Inferior parietal cortex (tissue), 1 donor: ENCODE data around the gene BMP7.
"Not testable (repeated sequence)": the region's sequence is repeated elsewhere in the genome, so short reads cannot be mapped to it uniquely, and the experiment has no call there.

ENCODE experiments used
- DNase-seq: peaks from one replicate; pipeline ENCODE4 v3.0.0-alpha.2; 2016; ENCODE audit errors: extremely low spot score

BMP7 gene

DNA sequence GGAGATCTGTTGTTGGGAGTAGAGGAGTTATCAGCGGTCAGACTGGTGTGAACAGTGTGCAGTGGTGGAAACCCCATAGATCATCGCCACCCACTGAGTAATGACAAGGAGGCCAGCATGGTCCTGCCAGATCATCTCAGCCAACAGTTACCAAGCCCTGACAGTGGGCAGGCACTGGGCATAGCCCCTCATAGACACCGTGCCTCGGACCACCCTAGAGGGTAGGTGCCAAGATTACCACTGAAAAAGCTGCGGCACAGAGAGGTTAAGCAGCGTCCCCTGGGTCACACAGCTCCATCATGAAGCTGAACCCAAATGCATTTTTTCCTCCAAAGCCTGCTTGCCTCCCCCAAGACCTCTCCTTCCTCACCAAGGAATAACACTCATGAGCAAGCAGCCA lies 21.5 kb upstream of the BMP7 start:
- DNase-seq, result no peak

DNA sequence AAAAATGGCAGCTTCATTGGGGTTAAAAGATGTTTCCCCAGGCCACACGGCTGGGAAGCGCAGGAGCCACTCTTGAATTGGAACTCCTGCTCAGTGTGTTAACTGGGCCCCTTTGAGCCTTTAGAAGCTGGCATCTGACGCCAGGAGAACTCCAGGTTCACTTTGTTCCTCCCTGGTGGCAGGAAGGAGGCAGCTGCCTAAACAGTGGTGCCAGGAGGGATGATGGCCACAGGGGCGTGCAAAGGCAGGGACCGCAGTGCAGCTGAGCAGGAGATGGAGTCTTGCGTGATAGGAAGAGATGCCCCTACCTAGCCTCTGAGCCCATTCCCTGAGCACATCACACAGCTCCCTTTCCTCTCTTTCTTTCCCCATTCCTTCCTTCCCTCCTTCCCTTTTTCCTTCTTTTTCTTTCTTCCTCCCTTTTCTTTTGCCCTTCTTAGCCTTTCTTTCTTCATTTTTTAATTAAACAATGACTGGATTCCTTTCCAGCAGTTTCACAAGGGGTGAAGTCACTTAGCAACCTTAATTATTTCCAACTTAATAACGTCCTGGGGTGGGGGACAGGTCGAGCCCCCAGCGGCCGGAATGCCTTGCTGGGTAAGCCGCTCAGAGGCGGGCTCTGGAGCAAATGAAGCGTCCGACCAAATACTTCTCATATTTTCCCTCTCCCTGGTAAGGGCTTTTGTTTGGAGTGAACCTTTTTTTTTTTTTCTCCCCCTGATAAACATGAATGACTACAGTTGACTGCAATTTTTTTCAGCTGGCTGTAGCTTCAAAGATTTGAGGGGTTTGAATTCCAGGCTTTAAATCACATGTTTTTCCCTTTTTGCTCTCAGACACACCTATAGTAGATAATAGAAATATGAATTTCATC lies 20.8 kb upstream of the BMP7 start:
- no peak for DNase-seq

DNA sequence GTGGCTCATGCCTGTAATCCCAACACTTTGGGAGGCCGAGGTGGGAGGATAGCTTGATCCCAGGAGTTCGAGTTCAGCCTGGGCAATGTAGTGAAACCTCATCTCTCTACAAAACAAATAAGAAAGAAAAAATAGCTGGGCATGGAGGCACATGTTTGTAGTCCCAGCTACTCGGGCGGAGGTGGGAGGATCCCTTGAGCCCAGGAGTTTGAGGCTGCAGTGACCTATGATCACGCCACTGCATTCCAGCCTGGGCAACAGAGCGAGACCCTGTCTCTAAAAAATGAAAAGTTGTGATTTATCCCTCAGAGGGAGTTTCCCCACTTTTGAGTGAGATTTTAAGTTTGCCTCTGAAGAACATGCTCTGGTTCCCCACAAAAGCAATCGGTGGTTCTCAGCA lies 17.4 kb upstream of the BMP7 start:
- no peak for DNase-seq

GRCh38 chr20:57282670-57283361 lies 16.4 kb upstream of the BMP7 start:
- DNase-seq, result no peak

DNA sequence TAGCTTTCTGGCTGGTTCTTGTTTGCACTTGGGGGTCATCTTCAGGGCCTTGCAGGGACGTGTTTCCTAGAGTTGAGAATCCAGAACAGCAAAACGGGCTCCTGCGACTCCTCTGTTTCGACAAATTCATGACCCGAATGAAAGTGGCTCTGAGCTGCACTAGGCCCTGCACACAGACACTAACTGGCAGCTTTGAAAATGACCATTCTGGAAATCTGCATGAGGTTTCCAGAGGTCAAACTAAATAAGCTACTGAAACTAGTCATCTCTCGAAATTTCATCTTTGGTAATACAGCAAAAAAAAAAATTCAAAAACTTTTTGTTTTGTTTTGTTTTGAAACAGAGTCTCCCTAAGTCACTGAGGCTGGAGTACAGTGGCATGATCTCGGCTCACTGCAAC lies 15.5 kb upstream of the BMP7 start:
- no peak for DNase-seq

DNA sequence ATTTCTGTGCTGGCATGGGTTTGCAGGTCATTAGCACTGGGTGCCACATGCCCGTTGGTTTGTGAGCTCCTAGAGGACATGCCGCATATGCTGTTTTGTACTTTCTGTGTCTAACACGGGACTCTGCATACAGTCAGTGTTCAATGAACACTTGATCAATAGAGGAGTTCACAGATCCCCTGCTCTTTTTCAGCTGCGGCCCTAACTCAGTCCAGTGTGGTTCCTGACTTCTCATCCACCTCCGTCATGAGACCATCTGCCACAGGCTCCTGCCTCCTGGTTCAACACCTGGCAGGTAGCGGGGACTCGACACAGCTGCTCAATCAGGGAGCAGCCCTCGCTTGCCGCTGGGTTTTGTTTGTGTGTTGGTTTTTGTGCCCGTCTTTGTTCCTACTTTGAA lies 13.8 kb upstream of the BMP7 start:
- DNase-seq, result no peak

DNA sequence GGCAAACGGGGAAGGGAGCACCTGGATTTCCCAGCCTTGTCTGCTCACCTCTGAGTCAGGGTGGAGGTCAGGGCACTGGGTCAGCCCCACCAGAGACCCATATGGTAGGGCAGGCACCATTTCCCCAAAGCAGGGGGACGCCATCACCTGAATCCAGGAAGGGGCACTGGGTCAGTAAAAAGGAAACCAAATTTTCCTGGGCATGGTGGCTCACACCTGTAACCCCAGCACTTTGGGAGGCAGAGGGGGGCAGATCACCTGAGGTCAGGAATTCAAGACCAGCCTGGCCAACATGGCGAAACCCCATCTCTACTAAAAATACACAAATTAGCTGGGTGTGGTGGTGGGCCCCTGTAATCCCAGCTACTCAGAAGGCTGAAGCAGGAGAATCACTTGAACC lies 13.1 kb upstream of the BMP7 start:
- DNase-seq, result not testable (repeated sequence)

- no peak for DNase-seq
Measured at GRCh38 chr20:57278457-57278856, 12.0 kb upstream of the BMP7 start.

- DNase-seq, result no peak
Measured at GRCh38 chr20:57277398-57278105, 11.1 kb upstream of the BMP7 start.

DNA sequence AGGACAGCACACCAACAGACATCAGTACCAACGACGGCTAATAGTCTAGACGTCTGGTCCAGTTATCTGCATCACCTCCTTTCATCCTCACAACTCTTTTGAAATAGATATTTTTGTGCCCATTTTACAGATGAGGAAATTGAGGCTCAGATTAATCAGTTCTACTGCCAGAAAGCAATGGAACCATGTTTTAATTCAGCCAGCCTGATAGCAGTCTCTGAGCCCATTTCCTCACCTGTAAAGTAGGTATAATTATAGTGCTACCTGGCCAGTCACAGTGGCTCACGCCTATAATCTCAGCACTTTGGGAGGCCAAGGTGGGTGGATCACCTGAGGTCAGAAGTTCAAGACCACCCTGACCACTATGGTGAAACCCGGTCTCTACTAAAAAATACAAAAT lies 9.8 kb upstream of the BMP7 start:
- no peak for DNase-seq

- DNase-seq, result no peak
Measured at GRCh38 chr20:57275813-57276212, 9.4 kb upstream of the BMP7 start.

DNA sequence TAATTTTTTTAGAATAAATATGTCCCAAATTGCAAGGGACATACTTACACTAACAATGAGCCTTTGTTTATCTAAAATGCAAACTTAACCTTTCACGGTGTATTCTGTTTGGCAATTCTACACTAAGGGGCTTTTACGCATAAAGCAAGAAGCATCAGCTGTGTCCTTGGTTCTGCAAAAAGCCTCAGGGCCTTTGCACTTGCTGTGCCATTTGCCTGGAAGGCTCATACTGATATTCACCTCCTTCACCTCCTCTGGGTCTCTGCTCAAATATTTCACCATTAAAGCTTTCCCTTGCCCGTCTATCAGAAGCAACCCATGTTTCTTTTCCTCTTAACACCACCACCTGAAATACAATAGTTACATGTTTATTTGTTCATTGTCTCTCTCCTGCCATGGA lies 8.9 kb upstream of the BMP7 start:
- no peak for DNase-seq

DNA sequence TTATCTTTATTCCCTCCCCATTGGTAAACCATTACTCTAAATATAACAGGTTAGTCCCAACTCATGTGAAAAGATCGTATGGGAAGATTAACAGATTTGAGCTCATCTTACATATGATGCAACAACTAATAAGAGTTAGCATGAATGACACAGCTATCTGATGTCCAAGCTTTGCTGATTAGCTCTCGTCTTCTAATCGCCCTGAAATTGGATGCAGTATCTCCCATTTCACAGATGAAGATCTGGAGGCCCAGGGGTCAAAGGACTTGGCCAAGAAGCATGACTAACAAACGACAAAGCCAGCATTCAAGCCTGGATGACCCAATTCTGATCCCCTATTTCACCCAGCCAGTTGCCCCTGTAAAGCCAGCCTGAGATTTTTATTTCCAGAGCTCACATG lies 8.4 kb upstream of the BMP7 start:
- DNase-seq, result no peak

DNA sequence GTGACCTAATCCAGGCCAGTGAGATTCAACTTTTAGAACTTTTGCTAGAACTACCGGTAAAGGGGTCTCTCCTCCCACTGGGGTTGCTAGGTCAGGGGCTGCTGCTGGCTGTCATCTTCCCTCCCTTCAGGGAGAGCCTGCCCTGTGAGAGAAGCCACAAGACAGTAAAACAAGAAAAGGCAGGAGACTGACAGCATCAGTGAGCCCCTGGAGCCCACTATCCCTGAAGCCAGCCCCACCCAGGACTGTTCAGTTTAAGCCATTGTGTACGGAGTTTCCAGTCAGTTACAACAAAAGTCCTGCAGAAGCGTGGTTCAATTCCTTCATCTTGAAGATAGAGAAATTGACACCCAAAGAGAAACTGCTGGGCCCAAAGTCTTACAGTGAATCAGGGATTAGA lies 7.9 kb upstream of the BMP7 start:
- DNase-seq, result no peak

DNA sequence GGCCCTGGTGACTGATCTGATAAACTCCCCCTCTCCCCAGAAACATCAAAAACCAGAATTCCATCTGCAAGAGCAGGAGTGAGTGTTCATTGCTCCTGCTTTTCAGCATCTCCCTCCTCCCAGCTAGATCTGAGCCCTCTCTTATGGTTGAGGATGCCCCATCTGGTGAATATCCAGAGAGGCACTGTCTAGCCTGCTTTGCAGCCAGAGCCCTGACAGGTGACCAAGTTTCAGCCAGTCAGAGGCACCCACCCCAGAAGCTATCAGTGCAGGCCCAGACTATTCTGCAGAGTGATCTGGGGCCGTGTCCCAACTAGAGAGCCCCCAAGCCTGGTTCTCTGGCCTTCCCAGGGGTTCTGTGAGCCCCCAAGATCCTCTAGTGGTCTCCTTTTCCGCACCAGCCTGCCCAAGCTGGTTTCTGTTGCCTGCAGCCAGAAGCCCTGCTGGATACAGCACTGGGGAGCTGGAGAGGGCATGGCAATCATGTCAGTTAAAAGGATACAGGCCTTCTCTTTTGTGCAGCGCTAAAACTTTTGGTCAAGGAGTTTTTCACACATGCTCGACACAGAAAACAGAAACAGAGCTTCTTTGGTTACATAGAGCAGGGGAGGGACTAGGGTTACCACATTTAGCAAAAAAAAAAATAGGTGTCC lies 6.6 kb upstream of the BMP7 start:
- no peak for DNase-seq

DNA sequence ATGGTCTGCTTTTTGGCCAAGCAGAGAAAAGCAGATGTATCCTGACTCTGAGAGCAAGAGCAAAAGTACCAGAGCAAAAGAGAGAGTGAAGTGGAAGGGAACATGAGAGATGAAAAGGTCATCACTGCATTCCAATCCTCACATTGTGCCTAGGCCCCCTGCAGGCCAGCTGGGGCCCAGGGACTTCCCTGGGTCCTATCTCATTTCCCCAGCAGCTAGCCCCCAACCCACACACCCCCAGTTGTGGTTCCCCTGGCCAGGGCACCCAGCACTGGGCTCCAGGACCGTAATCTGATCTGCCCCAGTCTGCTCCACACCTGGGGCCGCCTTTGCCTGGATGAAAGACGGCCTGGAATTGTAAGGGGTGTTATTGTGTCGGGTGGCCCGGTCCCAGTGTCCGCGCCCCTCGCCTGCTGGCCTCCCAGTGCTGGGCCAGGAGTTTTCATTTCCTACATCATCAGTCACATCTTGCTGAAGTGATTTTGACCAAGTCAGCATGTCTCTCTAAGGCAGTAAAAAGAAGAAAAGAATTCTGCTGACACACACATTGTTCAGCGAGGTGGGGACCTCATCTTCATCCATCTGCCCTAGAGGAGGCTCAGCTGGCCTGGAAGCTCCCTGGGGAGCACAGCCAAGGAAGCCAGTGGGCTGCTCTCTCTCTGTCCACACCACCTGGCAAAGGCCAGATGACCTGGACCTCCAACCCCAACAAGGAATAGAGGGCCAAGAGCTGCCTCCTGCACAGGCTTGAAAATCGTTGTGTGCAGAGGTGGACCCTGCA lies 4.0 kb upstream of the BMP7 start:
- no peak for DNase-seq

DNA sequence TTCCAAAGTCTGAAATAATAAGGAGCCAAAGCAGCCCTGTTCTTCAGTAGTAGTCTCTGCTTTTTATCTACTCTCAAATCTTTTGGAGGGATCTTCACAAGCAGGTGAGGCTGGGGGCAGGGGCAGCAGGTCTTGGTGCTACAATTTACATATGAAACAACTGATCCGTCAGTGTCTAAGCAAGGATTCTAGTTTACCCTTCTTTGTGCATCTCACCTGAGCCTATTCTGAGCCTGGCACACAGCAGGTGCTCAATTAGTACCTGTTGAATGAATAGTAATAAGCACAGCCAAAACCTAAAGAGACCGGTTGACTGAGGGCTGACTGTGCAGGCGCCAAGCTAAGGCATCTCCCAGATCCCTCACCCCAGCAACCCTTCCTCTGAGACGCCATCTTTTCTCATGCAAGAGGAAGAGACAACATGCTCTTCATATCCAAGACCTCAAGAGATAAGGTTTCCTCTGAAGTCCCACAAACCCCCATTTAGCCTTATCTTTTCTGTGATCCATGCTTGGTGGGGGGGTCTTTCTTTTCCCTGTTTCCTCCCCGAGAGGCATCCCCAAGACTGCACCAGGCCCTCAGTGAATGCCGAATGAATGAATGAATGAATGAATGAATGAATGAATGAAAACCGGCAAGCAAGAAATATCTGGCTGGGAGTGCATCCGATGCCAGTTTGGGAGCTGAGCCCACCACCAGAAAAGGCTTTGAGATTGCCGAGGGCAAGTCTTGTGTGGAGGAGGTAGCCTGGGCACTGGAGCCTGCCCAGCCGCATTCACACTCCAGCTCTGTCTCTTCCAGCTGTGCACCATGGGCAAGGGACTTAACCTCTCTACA lies 2.9 kb upstream of the BMP7 start:
- DNase-seq, result no peak

DNA sequence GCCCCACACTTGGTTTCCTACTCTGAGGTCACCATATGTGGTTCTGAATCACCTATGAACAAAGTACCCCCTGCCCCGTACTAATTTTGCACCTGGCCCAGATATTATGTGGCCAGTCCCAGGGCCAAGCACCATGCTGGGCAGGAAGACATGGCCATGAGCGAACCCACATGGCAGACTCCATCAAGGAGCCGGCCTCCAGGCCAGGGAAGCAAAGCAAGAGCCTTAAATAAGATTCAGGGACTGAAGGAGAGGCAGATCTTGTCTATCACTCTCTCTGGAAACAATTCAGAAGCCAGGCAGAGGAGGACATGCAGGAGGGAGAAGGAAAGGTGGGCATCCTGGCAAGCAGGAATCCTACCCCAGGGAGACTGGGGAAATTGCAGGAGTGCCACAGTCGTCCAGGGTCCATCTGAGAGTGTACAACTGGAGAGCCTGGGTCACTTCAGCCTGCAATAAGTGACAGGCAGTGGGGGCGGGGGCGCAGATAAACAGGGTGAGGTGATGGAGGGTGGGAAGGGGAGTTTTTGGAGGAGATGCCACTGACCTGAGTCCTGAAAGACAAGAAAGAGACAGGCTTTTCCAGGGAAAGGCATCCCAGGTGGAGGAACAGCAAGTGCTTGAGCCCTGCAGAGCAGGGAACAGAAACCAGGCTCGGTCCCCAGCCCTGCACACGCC lies 2.1 kb upstream of the BMP7 start:
- no peak for DNase-seq

DNA sequence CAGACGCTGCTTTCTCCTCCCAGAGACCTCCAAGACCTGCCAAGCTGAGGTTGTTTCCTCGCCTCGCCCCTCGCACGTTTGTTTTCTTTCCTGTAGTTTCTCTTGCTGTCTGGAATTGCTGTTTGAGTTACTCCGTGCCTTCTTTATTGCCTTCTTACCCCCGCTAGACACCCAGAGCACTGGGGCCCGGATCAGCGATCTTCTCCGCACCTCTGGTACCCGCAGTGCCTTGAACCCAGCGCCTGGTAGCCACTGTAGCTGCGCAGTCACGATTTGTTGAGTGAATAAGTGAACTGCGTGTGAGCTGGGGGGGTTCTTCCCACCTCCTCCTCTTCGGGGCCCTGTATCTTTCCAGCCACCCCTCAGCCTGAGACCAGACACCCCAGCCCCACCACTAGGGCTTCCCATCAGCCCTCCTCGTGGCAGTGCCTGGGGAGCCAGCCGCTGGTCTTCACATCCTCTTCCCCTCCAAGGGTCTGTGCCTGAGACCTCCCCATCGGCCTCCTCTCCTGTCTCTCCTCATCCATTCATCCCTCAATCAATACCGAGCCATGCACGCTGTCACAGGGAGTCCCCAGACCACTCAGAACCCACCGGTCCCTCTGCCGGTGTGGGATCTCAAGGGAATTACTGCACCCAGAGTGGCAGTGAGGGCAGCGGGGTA lies 849 bp upstream of the BMP7 start:
- no peak for DNase-seq

DNA sequence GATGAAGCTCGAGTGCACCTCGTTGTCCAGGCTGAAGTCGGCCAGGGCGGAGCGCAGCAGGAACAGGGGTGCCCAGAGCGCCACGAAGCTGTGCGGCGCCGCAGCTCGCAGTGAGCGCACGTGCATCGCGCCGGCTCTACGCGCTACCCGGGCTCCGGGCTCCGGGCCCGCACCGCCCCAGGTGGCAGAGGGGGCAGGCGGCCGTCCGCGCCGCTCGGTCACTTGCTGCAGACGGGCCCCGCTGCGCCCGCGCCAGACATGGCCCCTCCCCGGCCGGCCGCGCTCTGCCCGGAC lies 497 bp downstream of the BMP7 start:
- DNase-seq, result no peak
